HCT116 (cell line): ENCODE results near the gene SCN2B. TPM values are rescaled to one million over a fixed set of nuclear protein-coding genes. Genes with fewer than 3 reads are reported as not detected.

ENCODE experiments used
- ATAC-seq: fragments of 200-7000 bp; cut with Tn5 transposase; 2 replicates; pipeline ENCODE4 v1.9.1; 2020; ENCODE audit warnings: mild to moderate bottlenecking, moderate library complexity
- BruUV-seq: library from RNA; stranded (reverse); fragments of 400-500 nt; replicated peaks from 2 replicates; lab custom pipeline; 2021; lab: Mats Ljungman, UMichigan
- CTCF ChIA-PET: fragments of 300-600 bp; sonication (Branson Sonifier 250); formaldehyde crosslinking; loops from one replicate; lab custom pipeline; 2021; ENCODE audit warnings: antibody characterized with exemption; lab: Charles Lee
- POLR2A ChIA-PET: fragments of 300-600, 350-600 bp; sonication (Branson Sonifier 250); formaldehyde crosslinking; loops from one replicate; lab custom pipeline; 2021; ENCODE audit warnings: antibody characterized with exemption; lab: Charles Lee
- RAD21 ChIA-PET, 2 experiments: fragments of 300-600 bp; sonication (Branson Sonifier 250); formaldehyde crosslinking; loops; one replicate each; lab custom pipeline; 2023; ENCODE audit warnings: low total read pairs in 2 of 2; ENCODE audit not compliant: uncharacterized antibody in 2 of 2, unreplicated experiment in 2 of 2, low non-redundant PET in 1 of 2; lab: Charles Lee
- DNase-seq: peaks from one replicate; pipeline ENCODE4 v3.0.0-alpha.2; 2010; ENCODE audit warnings: low read depth, low spot score
- H2AFZ ChIP-seq: fragments of 200-600 bp; shearing (Covaris generic), sonication (generic); 2 replicates; pipeline ENCODE4 v1.6.1; 2017; ENCODE audit warnings: low read depth, mixed run types, mixed read lengths, antibody characterized with exemption, low read length; ENCODE audit not compliant: poor library complexity, severe bottlenecking
- H3K27ac ChIP-seq: 2 replicates; pipeline ENCODE4 v1.5.1; 2012; ENCODE audit warnings: low read depth, low read length
- H3K27me3 ChIP-seq: fragments of 200-600 bp; sonication (generic); 2 replicates; pipeline ENCODE4 v1.6.1; 2016; ENCODE audit warnings: mixed run types, low read length, mixed read lengths; ENCODE audit not compliant: insufficient read depth
- H3K36me3 ChIP-seq, 2 experiments: fragments of 200-500 bp in 1 of 2; fragments of 200-600 bp in 1 of 2; sonication (Bioruptor generic) in 1 of 2; sonication (generic) in 1 of 2; 2 replicates each; pipeline versions ENCODE4 v1.5.1 to v1.6.1; 2014 to 2016; ENCODE audit warnings: low read length in 2 of 2, inconsistent platforms in 1 of 2, mixed read lengths in 1 of 2, mixed run types in 1 of 2; ENCODE audit not compliant: insufficient read depth in 2 of 2, control insufficient read depth in 1 of 2
- H3K4me1 ChIP-seq, 2 experiments: fragments of 200-600 bp in 1 of 2; sonication (generic) in 1 of 2; 2 replicates each; pipeline versions ENCODE4 v1.5.1 to v1.6.1; 2012 to 2017; ENCODE audit warnings: low read length in 2 of 2, inconsistent platforms in 1 of 2, mild to moderate bottlenecking in 1 of 2, mixed read lengths in 1 of 2, mixed run types in 1 of 2, moderate library complexity in 1 of 2; ENCODE audit not compliant: insufficient read depth in 2 of 2, control insufficient read depth in 1 of 2
- H3K4me2 ChIP-seq: fragments of 200-600 bp; sonication (generic); 2 replicates; pipeline ENCODE4 v1.6.1; 2017; ENCODE audit warnings: mixed run types, low read length, mixed read lengths
- H3K4me3 ChIP-seq, 2 experiments: fragments of 200-600 bp in 1 of 2; sonication (generic) in 1 of 2; replicated peaks in 1 of 2; 2 replicates each; pipeline ENCODE4 v1.5.1; 2011 to 2016; ENCODE audit warnings: low read length in 2 of 2, control low read depth in 1 of 2, low read depth in 1 of 2, mild to moderate bottlenecking in 1 of 2, mixed read lengths in 1 of 2, mixed run types in 1 of 2
- H3K79me2 ChIP-seq: fragments of 200-600 bp; sonication (generic); 2 replicates; pipeline ENCODE4 v1.6.1; 2017; ENCODE audit warnings: mild to moderate bottlenecking, mixed run types, low read length, moderate library complexity, mixed read lengths; ENCODE audit not compliant: insufficient read depth
- H3K9ac ChIP-seq: fragments of 200-600 bp; sonication (generic); 2 replicates; pipeline ENCODE4 v1.6.1; 2016; ENCODE audit warnings: low read length, mixed read lengths
- H3K9me2 ChIP-seq: fragments of 200-600 bp; sonication (generic), shearing (Covaris generic); 2 replicates; pipeline ENCODE4 v1.6.1; 2017; ENCODE audit warnings: mixed run types, mild to moderate bottlenecking, moderate library complexity; ENCODE audit not compliant: insufficient read depth
- H3K9me3 ChIP-seq, 2 experiments: fragments of 200-500 bp in 1 of 2; fragments of 200-600 bp in 1 of 2; sonication (Bioruptor generic) in 1 of 2; sonication (generic) in 1 of 2; 2 replicates each; pipeline ENCODE4 v1.6.1; 2014 to 2017; ENCODE audit warnings: low read length in 2 of 2, mixed read lengths in 2 of 2, inconsistent platforms in 1 of 2, low read depth in 1 of 2, mild to moderate bottlenecking in 1 of 2, mixed run types in 1 of 2, moderate library complexity in 1 of 2; ENCODE audit not compliant: control insufficient read depth in 1 of 2, insufficient read depth in 1 of 2
- H4K20me1 ChIP-seq: fragments of 200-600 bp; sonication (generic), shearing (Covaris generic); 2 replicates; pipeline ENCODE4 v1.6.1; 2017; ENCODE audit warnings: mixed run types, mild to moderate bottlenecking, moderate library complexity; ENCODE audit not compliant: insufficient read depth
- CBX3 ChIP-seq: IDR thresholded peaks from 2 replicates; pipeline ENCODE4 v1.6.1; 2012; ENCODE audit warnings: low read depth
- CEBPB ChIP-seq: IDR thresholded peaks from 2 replicates; pipeline ENCODE4 v1.6.1; 2012; ENCODE audit warnings: low read depth
- EGR1 ChIP-seq: IDR thresholded peaks from 2 replicates; pipeline ENCODE4 v1.6.1; 2012; ENCODE audit warnings: low read depth
- ELF1 ChIP-seq: IDR thresholded peaks from 2 replicates; pipeline ENCODE4 v1.6.1; 2012; ENCODE audit warnings: low read depth, borderline replicate concordance
- EZH2 ChIP-seq: fragments of 200-600 bp; sonication (generic); IDR thresholded peaks from 2 replicates; pipeline ENCODE4 v1.6.1; 2017; ENCODE audit warnings: antibody characterized with exemption, mixed run types
- POLR2AphosphoS5 ChIP-seq: IDR thresholded peaks from 2 replicates; pipeline ENCODE4 v1.6.1; 2011; ENCODE audit warnings: mild to moderate bottlenecking, low read depth, low read length, moderate library complexity
- intact Hi-C: fragments of 100-400 bp; cut with micrococcal nuclease; formaldehyde crosslinking; loops from 2 replicates; pipeline ENCODE4 v1.10.0; 2022
- total RNA-seq: library from RNA; stranded (reverse); gene quantifications from one replicate; pipeline ENCODE4 v1.2.1, GENCODE V29; 2021; ENCODE audit not compliant: unreplicated experiment
- TF ChIP-seq, protein P1 (sequence below): IDR thresholded peaks from 2 replicates; pipeline ENCODE4 v1.6.1; 2012; ENCODE audit warnings: low read depth
- TF ChIP-seq, protein P2 (sequence below), 3 experiments: fragments of 200-600 bp in 1 of 3; sonication (generic) in 1 of 3; IDR thresholded peaks in 2 of 3; conservative IDR thresholded peaks in 1 of 3; 2 replicates each; pipeline ENCODE4 v1.5.1; 2012 to 2017; ENCODE audit warnings: low read depth in 2 of 3, low read length in 2 of 3, antibody characterized with exemption in 1 of 3, borderline replicate concordance in 1 of 3, control low read depth in 1 of 3, mild to moderate bottlenecking in 1 of 3, mixed read lengths in 1 of 3, mixed run types in 1 of 3, moderate library complexity in 1 of 3; ENCODE audit not compliant: insufficient read depth in 1 of 3

SCN2B gene
- total RNA-seq, 1 experiment from 2014 or later: not detected

DNA sequence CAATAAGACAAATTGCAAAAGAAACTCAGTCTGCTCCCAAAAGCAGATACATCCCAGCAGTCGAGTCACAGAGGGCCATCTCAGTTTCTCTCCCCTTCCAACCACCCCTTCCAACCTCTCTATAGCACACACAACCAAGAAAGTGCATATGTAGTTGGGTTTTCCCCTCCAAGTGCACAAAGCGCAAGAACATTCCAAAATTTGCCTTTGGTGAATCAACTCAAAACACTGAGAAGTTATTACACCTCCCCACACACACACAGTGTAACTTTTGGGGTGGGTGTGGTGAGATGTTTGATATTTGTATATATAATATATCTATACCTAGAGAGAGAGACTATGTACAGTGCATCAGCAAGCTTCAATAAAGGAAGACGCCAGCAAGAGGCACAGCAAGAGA is 13.6 kb downstream of the SCN2B start:
- Histone ChIP-seq H3K9me2 (no peaks in the 10 kb centered on the region), H4K20me1 (no peaks in the 10 kb centered on the region), H3K36me3 (no peaks in the 10 kb centered on the region), H3K27ac (no peak overlapping the region), H3K79me2 (no peaks in the 10 kb centered on the region), H3K4me3 (no peak overlapping the region), H3K27me3 (no peaks in the 10 kb centered on the region), H3K9ac (no peak overlapping the region), H3K4me1 (no peaks in the 10 kb centered on the region), H3K4me2 (no peak overlapping the region), H2AFZ (no peak overlapping the region), H3K9me3 (no peaks in the 10 kb centered on the region)
- ChIA-PET POLR2A (no interaction called here), RAD21 (no interaction called here), CTCF (interaction anchor here (0.7 to 1.0 kb wide), 2 partner anchors 9 to 14 kb away, joined by 3 to 4 read pairs; no protein-coding TSS in a partner anchor)
- BruUV-seq: no TSS peak
- no peak for ATAC-seq
- DNase-seq: no peak
- TF ChIP-seq EGR1 (no peak), POLR2AphosphoS5 (no peak), CBX3 (no peak), CEBPB (no peak), EZH2 (no peak), ELF1 (no peak)
- TF ChIP-seq, protein P1, sequence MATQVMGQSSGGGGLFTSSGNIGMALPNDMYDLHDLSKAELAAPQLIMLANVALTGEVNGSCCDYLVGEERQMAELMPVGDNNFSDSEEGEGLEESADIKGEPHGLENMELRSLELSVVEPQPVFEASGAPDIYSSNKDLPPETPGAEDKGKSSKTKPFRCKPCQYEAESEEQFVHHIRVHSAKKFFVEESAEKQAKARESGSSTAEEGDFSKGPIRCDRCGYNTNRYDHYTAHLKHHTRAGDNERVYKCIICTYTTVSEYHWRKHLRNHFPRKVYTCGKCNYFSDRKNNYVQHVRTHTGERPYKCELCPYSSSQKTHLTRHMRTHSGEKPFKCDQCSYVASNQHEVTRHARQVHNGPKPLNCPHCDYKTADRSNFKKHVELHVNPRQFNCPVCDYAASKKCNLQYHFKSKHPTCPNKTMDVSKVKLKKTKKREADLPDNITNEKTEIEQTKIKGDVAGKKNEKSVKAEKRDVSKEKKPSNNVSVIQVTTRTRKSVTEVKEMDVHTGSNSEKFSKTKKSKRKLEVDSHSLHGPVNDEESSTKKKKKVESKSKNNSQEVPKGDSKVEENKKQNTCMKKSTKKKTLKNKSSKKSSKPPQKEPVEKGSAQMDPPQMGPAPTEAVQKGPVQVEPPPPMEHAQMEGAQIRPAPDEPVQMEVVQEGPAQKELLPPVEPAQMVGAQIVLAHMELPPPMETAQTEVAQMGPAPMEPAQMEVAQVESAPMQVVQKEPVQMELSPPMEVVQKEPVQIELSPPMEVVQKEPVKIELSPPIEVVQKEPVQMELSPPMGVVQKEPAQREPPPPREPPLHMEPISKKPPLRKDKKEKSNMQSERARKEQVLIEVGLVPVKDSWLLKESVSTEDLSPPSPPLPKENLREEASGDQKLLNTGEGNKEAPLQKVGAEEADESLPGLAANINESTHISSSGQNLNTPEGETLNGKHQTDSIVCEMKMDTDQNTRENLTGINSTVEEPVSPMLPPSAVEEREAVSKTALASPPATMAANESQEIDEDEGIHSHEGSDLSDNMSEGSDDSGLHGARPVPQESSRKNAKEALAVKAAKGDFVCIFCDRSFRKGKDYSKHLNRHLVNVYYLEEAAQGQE: no peak
- TF ChIP-seq, protein P2, sequence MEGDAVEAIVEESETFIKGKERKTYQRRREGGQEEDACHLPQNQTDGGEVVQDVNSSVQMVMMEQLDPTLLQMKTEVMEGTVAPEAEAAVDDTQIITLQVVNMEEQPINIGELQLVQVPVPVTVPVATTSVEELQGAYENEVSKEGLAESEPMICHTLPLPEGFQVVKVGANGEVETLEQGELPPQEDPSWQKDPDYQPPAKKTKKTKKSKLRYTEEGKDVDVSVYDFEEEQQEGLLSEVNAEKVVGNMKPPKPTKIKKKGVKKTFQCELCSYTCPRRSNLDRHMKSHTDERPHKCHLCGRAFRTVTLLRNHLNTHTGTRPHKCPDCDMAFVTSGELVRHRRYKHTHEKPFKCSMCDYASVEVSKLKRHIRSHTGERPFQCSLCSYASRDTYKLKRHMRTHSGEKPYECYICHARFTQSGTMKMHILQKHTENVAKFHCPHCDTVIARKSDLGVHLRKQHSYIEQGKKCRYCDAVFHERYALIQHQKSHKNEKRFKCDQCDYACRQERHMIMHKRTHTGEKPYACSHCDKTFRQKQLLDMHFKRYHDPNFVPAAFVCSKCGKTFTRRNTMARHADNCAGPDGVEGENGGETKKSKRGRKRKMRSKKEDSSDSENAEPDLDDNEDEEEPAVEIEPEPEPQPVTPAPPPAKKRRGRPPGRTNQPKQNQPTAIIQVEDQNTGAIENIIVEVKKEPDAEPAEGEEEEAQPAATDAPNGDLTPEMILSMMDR (IDR thresholded peaks at IDR 0.05 in 2 of 3, conservative IDR thresholded peaks at IDR 0.05 in 1 of 3; ENCODE audit: borderline replicate concordance in 1 of 3, insufficient read depth in 1 of 3, low read depth in 2 of 3, low read length in 2 of 3): no peak
- intact Hi-C loops: no loop called here
